GM19438 (cell line): ENCODE measurements around the gene ZNF217.
"Not testable (repeated sequence)": the region's sequence is repeated elsewhere in the genome, so short reads cannot be mapped to it uniquely, and the experiment has no call there.

Source experiments
- ATAC-seq: cut with Tn5 transposase; IDR thresholded peaks from one replicate; pipeline ENCODE4 v1.9.1; 2021; ENCODE audit warnings: low read depth; ENCODE audit not compliant: unreplicated experiment

The ZNF217 gene

GRCh38 chr20:53593466-53594007, at the start of gene ZNF217:
Gene ZNF217 (minus strand): TSS chr20:53593839. CDS start chr20:53582826, 11,013 bp downstream.
- ATAC-seq: peak; percentile 19

GRCh38 chr20:53643031-53643832, 49.6 kb upstream of the ZNF217 start:
- ATAC-seq: peak; percentile 98

DNA sequence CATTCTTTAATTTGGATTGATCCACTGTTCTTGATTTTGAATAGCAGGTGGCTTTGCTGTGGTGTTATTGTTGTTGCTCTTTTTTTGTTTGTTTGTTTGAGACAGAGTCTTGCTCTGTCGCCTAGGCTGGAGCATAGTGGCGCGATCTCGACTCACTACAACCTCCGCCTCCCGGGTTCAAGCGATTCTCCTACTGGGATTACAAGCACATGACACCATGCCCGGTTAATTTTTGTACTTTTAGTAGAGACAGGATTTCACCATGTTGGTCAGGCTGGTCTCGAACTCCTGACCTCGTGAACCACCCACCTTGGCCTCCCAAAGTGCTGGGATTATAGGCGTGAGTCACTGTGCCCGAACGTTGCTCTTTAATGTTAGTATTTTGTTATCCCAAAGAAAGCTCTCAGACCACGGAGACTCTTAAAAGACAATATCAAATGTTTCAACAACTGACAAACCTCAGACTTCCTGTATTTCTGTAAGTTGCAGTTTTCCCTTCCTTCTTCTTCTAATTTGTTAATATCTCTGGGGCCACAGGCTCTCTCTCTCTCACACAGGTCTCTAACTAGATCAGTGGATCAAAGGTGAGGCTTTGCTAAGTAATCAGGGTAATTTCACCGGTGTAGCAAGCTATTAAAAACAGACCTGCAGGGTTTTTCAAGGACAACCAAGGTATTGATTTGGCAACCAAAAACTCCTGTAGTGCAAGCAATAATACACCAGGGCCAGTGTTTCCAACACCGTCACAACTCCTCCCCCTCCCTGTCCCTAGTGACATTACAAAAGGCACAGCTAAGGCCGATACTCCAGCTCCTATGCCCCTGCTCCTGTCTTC, 48.8 kb upstream of the ZNF217 start:
- ATAC-seq: peak; percentile 58

- ATAC-seq: no peak
These were observed 46.2 kb upstream of the ZNF217 start for GRCh38 chr20:53639647-53640440.

GRCh38 chr20:53639128-53639527, 45.5 kb upstream of the ZNF217 start:
- no peak for ATAC-seq

- not testable (repeated sequence) for ATAC-seq
These were observed 43.7 kb upstream of the ZNF217 start for GRCh38 chr20:53637310-53637709.

DNA sequence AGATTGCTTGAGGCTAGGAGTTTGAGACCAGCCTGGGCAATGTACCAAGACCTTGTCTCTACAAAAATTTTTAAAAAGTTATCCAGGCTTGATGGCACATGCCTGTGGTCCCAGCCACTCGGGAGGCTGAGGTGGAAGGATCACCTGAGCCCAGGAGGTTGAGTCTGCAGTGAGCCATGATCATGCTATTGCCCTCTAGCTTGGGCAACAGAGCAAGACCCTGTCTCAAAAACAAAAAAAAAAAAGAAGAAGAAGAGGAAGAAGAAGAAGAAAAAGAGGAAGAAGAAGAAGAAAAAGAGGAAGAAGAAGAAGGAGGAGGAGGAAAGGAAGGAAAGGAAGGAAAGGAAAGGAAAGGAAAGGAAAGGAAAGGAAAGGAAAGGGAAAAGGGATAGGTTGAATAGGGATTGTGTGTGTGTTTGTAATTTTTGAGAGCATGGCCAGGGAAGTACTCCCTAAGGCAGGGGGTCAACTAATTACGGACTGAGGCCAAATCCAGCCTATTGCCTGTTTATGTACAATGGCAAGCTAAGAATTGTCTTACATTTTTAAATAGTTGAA, 43.0 kb upstream of the ZNF217 start:
- no peak for ATAC-seq

- no peak for ATAC-seq
These were observed 41.6 kb upstream of the ZNF217 start for GRCh38 chr20:53635221-53635620.

GRCh38 chr20:53631909-53632662, 38.4 kb upstream of the ZNF217 start:
- ATAC-seq: no peak

DNA sequence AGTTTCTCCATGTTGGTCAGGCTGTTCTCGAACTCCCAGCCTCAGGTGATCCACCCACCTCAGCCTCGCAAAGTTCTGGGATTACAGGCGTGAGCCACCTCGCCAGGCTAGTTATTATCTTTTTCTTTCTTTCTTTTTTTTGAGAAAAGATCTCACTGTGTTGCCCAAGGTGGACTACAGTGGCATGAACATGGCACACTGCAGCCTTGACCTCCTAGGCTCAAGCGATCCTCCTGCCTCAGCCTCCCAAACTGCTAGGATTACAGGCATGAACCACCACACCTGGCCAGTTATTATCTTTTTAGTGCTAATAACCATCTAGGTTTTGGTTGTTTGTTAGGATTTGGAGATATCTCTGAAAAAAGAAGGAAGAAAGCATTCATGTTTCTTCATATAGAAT, 35.8 kb upstream of the ZNF217 start:
- ATAC-seq: no peak

DNA sequence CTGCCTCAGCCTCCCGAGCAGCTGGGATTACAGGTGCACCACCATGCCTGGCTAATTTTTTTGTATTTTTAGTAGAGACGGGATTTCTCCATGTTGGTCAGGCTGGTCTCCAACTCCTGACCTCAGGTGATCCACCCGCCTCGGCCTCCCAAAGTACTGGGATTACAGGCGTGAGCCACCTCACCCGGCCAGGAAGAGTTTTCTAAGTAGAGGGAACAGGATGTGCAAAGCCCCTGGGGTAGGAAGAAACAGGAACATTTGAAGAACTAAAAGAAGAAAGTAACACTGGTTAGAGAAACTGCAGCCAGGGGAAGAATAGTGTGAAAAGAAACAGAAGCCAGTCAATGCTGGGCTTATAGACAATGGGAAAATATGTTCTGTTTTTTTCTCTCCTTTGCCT, 35.1 kb upstream of the ZNF217 start:
- ATAC-seq: not testable (repeated sequence)

DNA sequence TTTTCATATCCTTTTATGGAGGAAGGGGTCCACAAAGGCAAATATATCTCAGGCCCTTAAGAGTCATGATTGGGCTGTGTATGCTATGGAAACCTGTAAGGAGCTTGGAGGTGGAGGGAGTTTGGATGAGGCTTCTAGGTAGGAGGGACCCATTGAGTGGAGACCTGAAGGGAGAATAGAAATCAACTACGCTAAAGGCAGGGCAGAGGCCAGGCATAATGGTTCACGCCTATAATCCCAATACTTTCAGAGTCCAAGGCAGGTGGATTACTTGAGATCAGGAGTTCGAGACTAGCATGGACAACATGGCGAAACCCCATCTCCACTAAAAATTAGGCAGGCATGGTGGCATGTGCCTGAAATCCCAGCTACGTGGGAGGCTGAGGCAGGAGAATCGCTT, 34.4 kb upstream of the ZNF217 start:
- ATAC-seq: no peak

DNA sequence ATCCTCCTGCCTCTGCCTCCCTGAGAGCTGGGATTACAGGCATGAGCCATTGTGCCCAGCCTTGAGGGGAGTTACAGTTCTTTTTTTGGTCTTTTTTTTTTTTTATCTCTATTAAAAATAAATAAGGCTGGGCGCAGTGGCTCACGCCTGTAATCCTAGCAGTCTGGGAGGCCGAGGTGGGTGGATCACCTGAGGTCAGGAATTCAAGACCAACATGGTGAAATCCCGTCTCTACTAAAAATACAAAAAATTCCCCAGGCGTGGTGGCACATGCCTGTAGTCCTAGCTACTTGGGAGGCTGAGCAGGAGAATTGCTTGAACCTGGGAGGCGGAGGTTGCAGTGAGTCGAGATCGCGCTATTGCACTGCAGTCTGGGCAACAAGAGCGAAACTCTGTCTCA, 33.4 kb upstream of the ZNF217 start:
- not testable (repeated sequence) for ATAC-seq

DNA sequence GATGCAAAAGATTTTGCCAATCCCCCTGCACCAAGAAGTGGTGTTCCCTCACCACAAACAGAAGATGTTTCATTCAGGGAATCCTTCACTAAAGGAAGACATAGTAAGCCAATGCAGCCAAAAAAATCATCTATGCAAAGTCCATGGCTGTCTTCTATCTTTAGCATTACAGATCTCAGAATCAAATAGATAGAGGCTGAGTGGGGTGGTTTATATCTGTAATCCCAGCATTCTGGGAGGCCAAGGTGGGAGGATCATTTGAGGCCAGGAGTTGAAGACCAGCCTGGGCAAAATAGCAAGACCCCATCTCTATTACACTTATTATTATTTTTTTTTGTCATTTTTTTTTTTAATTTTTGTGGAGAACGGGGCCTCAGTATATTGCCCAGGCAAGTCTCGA, 32.9 kb upstream of the ZNF217 start:
- no peak for ATAC-seq

GRCh38 chr20:53625311-53626129, 31.9 kb upstream of the ZNF217 start:
- no peak for ATAC-seq

DNA sequence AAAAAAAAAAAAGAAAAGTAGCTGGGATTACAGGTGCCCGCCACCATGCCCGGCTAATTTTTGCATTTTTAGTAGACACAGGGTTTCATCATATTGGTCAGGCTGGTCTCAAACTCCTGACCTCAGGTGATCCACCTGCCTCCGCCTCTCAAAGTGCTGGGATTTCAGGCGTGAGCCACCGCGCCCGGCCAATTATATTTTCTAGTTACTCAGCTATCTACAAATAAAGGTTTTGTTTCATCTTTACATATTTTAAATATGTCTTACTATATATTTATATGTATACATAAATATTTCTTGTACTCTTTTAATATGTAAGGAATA, 31.2 kb upstream of the ZNF217 start:
- not testable (repeated sequence) for ATAC-seq

DNA sequence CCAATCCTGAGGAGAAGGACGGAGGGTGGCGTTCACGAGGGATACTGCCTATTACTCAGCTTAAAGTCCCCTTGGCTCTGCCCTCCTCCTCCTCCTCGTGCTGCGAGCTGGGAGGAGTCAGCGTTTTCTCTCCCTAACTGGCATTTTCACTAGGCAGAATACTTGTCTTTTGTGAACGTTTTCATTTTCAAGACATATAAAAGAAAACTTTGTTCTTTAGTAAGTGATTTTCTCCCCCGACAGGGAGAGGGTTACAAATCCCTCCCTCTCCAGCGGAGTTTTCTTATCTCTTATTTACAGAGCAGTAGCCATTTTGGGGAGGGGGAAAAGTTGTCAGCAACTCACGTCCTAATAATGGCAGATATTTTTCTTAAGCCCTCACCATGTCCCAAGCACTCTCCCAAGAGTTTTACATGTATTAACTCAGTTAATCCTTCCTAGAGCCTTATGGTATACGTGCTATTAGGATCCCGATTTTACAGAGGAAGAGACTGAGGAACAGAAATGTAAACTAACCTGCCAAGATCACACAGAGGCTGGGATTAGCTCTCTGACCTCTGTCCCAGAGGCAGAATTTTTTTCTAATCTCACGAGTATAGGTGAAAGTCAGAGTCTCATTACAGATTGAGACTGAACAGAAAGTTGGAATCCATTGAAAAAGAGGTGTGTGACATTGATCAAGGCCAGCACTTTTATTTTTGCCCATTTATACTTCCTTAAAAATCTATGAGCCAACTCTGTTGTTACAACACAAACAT, 30.0 kb upstream of the ZNF217 start:
- ATAC-seq: no peak

- no peak for ATAC-seq
These were observed 29.5 kb upstream of the ZNF217 start for GRCh38 chr20:53623134-53623453.
